ENCODE measurements around the gene CST2.

GRCh38 chr20:23823621-23824324 is 2.8 kb downstream of the CST2 start:
- TF ChIP-seq CTCF (IDR thresholded peaks at IDR 0.05): no peak
- TF ChIP-seq EZH2 (IDR thresholded peaks at IDR 0.05; ENCODE audit: borderline replicate concordance, insufficient read depth, low read depth, low read length, poor library complexity, severe bottlenecking): no peak
